GM12872 (cell line): ENCODE data around the gene FAIM2.

Experiments used
- CTCF ChIP-seq: IDR thresholded peaks from 3 replicates; pipeline ENCODE4 v1.5.1; 2011; ENCODE audit warnings: low read depth, mild to moderate bottlenecking, low read length, moderate library complexity; ENCODE audit not compliant: insufficient read depth

The FAIM2 gene

GRCh38 chr12:49824416-49824815 is 79.3 kb downstream of the FAIM2 start:
- TF ChIP-seq CTCF = no peak

- no peak for TF ChIP-seq CTCF
Observed at GRCh38 chr12:49823951-49824350, 79.7 kb downstream of the FAIM2 start.

- TF ChIP-seq CTCF = no peak
Observed at GRCh38 chr12:49823350-49823749, 80.3 kb downstream of the FAIM2 start.

- TF ChIP-seq CTCF = no peak
Observed at GRCh38 chr12:49821373-49822287, 82.1 kb downstream of the FAIM2 start.

GRCh38 chr12:49819786-49820185 is 83.9 kb downstream of the FAIM2 start:
- no peak for TF ChIP-seq CTCF

- no peak for TF ChIP-seq CTCF
Observed at GRCh38 chr12:49818241-49818895, 85.3 kb downstream of the FAIM2 start.
